HG03280 (cell line): ENCODE measurements around the gene ALDH3A1.

Experiments
- ATAC-seq: cut with Tn5 transposase; IDR thresholded peaks from one replicate; pipeline ENCODE4 v1.9.1; 2021; ENCODE audit warnings: mild to moderate bottlenecking, moderate library complexity; ENCODE audit not compliant: unreplicated experiment

The ALDH3A1 gene

GRCh38 chr17:19742495-19742894 is 5.6 kb downstream of the ALDH3A1 start:
- ATAC-seq = no peak

DNA sequence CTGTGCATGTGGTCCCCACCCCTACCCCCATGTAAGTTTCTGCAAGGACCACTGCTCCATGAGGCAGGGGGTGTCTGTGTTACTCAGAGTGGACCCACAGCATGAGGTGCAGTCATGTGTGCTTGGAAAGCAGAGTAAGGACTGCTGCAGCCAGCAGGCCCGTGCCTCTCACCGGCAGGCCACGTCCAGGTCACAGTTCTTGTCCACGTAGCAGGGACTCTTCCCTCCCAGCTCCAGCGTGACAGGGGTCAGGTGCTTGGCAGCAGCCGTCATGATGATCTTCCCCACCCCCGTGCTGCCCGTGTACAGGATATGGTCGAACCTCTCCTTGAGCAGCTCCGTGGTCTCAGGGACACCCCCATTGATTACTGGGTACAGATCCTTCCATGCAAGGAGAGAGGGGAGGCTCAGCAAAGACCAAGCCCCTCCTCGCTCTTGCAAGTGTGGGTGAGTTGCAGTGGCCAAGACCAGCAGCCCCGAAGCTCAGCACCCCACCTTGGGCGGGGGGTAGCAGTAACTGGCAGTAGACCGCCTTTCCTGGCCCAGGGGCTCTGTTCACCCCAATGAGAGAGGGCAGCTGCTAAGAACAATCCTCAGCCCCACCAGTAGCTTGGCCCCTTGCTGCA is 6.2 kb downstream of the ALDH3A1 start:
- ATAC-seq = no peak

DNA sequence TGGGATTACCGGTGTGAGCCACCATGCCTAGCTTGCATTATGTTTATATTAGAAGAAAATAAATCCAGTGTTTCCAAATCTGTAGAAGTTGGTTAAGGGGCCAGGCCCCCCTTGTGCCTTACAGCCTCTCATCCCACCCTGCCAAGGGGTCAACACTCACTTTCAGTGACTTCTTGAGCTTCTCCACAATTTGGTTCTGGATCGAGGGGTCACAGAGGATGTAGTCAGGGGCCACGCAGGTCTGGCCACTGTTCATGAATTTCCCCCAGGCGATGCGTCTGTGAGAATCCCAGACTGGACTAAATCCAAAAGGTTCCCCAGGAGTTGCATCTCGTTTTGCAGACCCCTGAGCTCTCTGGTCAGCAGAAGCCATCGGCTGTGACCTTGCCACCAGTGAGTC is 7.2 kb downstream of the ALDH3A1 start:
- no peak for ATAC-seq

DNA sequence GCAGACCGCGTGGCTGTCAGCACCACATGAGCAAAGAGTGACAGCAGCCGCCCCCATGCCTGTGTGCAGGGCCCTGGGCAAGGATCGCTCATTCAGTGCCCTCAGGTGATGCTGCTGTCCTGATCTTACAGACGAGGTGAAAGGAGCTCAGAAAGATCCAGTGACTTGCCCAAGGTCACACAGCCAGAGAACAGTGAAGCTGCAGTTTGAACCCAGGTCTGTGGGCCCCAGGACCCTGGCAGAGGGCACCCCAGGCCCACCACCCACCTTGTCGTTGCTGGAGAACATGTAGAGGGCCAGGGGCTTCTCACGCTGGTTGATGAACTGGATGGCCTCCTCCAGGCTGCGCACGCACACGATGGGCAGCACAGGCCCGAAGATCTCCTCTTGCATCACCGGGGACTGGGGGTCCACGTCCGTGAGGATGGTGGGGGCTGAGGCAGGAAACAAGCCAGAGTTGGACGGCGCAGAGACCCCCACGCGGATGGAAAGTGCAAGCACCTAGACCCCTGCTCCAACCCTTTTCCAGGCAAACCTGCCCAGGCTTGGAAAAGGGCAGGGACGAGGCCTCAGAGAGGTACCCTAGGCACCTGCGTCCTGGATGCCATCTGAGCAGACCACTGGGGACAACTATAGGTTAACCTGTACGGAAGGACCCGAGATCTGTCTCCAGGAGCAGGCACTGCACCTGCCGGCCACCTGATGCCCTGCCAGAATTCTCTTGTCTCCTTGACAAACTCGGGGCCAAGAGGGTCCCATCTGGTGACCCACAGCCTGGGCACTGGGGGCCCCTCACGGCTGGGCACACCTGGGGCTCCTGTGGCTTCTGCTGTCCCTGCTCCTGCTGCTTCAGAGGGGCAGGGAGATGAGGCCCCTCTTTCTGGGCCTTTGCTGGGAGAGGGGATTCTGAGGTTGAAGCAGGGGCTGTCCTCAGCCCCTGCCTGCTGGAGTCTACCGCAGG is 8.6 kb downstream of the ALDH3A1 start:
- ATAC-seq = no peak

GRCh38 chr17:19738757-19739156 is 9.3 kb downstream of the ALDH3A1 start:
- ATAC-seq = no peak

DNA sequence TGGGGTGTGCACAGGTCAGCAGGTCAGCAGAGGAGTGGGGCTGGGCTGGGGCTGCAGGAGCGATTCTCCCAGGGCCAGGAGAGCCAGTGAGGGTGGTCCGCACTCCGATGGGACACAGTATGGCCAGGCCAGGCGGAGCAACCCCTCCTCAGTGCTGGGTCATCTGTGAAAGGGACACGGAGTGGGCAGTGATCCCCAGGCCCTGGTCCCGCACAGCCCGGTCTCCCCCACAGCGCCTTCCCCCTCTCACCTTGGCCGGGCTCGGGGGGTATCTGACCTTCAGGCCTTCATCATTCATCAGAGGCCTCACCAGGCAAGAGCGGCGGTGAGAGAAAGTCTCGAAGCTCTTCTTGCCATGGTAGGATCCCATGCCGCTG is 10.0 kb downstream of the ALDH3A1 start:
- no peak for ATAC-seq

- no peak for ATAC-seq
These were observed 10.6 kb downstream of the ALDH3A1 start for GRCh38 chr17:19737305-19738072.

- no peak for ATAC-seq
These were observed 12.0 kb downstream of the ALDH3A1 start for GRCh38 chr17:19736071-19736470.

DNA sequence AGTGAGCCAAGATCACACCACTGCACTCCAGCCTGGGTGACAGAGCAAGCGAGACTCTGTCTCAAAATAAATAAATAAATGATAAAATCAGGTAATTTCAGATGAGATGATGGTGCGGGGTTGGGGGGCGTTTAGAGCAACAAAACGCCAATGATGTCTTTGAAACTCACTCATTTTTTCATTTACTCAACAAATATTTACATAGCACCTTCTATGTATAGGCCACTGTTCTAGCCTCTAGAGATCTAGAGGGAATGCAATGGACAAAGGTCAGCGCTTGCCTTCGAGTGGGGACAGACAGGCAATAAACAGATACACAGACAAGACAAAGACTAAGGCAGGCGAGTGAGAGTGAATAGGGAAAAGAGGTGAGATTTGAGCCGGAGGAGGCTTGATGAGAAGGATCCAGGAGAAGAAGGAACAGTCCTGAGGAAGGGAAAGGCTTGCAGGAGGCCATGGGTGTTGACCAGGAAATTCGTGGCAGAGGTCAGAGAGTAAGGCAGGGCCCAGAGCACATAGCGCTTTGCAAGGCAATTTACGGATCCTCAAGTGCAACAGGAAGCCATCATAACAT is 14.1 kb downstream of the ALDH3A1 start:
- no peak for ATAC-seq

DNA sequence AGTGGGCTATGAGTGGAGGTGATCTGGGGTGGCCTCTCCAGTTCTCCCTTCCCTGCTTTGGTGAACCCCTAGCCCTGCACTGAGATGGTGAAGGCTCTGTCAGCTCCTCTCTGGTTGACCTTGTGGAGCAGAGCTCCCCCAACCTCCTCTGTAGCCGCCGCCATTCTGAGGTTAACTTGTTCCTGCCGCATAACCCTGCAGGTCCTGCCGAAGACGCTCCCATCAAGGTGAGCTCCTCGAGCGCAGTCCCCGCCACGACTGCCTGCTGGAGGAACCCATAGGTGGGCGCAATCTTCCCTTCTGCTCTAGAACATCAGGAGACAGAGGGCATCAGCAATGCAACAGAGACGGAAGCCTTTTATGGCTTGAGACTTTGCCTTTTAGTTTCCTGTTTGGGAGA is 16.5 kb downstream of the ALDH3A1 start:
- no peak for ATAC-seq

GRCh38 chr17:19730843-19731242 is 17.3 kb downstream of the ALDH3A1 start:
- no peak for ATAC-seq

DNA sequence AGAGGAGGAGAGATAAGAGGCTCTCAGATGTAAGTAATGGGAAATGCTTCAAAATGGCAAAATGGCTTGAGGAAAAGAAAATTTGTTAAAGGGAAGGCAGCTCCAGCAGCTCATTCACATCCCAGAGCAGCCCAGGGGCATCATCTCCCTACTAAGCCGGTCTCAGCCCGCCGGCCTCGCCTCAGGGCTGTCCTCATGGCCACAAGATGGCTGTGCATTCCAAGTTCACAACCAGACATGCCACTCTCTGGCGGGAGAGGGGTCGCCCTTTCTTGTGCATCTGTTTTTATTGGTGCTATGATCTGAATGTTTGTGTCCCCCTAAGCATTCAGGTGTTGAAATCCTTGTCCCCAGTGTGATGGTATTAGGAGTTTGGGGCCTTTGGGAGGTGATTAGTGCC is 18.2 kb downstream of the ALDH3A1 start:
- no peak for ATAC-seq

GRCh38 chr17:19728084-19728495 is 20.0 kb downstream of the ALDH3A1 start:
- ATAC-seq = no peak

DNA sequence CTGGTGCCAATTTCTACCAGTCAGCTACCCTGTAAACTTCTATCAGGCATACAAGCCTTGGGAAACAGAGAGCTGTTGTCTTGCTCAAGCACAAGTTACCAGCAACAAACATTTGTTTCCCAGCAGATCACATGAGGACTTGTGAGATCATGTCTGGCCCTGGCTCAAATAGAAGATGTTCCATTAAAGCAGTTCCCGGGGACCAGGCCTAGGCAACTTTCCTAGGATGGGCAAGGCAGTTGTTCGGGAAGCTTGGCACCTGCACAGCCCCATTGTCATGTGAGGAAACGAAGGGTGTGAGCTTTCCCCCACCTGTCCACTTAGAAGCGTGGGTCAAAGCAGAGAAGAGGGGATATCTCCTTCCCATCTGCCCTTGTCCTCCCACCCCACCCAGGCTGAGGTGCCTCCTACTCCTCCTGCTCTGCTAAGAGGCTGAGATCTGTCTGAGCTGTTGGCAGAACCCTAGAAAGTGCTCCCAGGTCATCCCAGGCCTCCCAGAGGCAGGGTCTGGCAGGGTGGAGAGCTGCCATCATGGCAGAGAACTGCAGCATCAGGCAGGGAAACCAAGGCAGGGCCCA is 20.5 kb downstream of the ALDH3A1 start:
- ATAC-seq = no peak

DNA sequence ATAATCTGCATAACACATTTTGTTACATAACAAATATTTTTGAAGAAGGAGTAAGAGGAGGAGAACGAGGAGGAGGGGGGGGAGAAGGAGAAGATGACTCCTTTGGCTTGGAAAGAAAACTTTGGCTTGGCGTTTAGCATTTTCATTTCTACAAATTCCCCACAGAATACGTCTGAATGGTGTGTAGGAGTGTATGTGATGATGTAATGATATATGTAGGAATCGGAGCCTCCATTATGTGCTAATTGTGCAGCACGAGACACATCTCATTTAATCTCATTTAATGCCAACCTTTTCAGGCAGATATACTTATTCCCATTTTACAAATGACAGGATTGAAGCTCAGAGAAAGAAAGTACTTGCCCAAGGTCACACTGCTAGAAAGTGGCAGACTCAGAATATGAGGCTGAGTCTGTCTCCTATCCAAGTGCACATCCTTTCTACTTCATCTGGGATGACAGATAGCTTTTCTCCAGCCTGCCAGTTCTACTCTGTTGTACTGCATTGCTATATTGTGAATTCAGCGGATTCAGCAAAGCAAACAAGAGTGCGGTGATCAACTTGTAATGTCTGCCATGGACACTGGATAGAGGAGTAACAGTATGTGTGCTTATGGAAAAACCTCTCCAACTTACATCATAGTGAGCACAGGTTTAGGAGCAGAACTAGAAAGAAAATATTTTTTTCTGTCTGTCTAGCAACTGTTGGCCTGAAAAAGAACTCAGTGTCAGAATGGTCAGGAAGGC is 21.3 kb downstream of the ALDH3A1 start:
- ATAC-seq = no peak

- no peak for ATAC-seq
These were observed 22.6 kb downstream of the ALDH3A1 start for GRCh38 chr17:19725486-19725885.

DNA sequence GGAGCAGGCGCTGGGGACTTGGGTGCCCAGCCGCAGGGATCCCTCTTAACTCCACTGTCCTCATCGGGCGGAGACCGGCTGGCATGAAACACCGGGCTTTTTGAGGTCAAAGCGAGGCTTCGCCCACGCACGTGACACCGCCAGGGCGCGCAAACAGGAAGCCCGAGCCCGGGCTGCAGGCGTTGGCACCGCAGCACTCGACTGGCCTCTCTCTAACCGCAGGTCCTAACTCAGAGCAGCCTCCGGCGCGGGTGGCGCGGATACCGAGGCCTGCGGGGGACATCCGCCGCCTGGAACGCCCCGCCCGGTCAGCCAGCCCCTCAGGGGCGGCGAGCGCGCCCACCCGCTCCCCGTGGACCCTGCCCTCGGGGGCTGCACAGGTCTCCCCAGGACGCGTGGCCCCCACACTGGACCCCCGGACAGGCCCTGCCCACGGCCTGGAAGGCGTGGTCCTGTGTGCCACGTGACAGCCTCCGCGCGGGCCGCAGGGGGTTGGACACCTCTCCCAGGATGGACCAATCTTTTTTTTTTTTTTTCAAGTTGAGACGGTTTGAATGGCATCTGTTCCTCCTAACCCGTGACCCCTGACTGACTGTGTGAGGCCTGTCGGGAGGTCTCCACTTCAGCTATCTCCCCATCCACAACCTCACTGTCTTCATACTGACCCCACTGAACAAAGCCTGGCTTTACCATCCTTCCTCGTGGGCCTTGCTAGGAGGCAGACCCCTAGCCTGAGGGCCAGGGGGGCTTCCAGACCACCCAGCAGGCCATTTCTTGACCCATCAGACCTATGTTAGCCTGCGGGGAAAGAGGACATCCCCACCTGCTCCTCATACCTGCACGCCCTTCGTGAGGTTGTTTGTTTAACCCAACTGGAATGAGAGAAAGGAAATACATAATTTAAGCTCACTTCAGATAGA is 23.3 kb downstream of the ALDH3A1 start:
- no peak for ATAC-seq

DNA sequence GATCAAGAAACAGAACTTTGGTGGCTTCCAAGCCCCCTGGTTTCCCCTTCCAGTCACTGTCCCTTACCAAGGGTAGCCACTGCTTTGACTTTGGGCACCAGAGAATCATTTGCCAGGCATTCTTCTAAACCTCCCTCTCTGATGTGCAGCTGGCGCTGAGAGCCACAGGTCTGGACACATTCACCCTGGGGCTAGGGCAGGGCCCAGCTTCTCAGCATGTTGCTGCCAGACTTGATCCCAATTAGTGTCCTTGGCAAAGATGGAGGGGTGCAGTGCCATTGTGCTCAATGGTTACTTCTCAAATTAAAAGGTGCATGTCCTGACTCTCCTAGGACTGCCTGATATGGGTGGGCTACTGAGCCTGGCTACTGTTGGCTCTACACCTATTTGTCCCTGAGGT is 24.1 kb downstream of the ALDH3A1 start:
- ATAC-seq = no peak
